HFF-Myc (cell line): ENCODE measurements around the gene CCDC107.

Source experiments
- DNase-seq: peaks from one replicate; pipeline ENCODE4 v3.0.0-alpha.2; 2011; ENCODE audit warnings: low read depth; ENCODE audit errors: extremely low read depth
- H3K4me3 ChIP-seq: replicated peaks from 2 replicates; pipeline ENCODE4 v1.5.1; 2011; ENCODE audit warnings: low read depth, mild to moderate bottlenecking, control low read depth, low read length
- CTCF ChIP-seq: IDR thresholded peaks from 2 replicates; pipeline ENCODE4 v1.5.1; 2012; ENCODE audit warnings: mild to moderate bottlenecking, low read depth, low read length, control low read depth; ENCODE audit errors: missing control alignments

The CCDC107 gene

GRCh38 chr9:35690294-35690613 lies 32.2 kb downstream of the CCDC107 start:
- DNase-seq, result no peak
- H3K4me3 ChIP-seq, result peak overlapping the region; percentile 100
- TF ChIP-seq CTCF, result no peak

- no peak for DNase-seq
- peak overlapping the region; percentile 100 for H3K4me3 ChIP-seq
- TF ChIP-seq CTCF, result no peak
These were observed 32.7 kb downstream of the CCDC107 start for GRCh38 chr9:35690614-35691333.

- TF ChIP-seq CTCF, result no peak
- no peak for DNase-seq
- peak overlapping the region; percentile 100 for H3K4me3 ChIP-seq
These were observed 33.2 kb downstream of the CCDC107 start for GRCh38 chr9:35691334-35691650.

GRCh38 chr9:35691757-35692301 lies 33.7 kb downstream of the CCDC107 start:
- no peak for TF ChIP-seq CTCF

GRCh38 chr9:35695943-35696401 lies 37.9 kb downstream of the CCDC107 start:
- no peak for TF ChIP-seq CTCF
- DNase-seq, result no peak

More at GRCh38 chr9:35691757-35692301, 33.7 kb downstream of the CCDC107 start:
- no peak for DNase-seq
- H3K4me3 ChIP-seq, result no peak overlapping the region

GRCh38 chr9:35696520-35697215 lies 38.6 kb downstream of the CCDC107 start:
- no peak overlapping the region for H3K4me3 ChIP-seq
- no peak for DNase-seq
- peak; percentile 91 for TF ChIP-seq CTCF

More at GRCh38 chr9:35695943-35696401, 37.9 kb downstream of the CCDC107 start:
- no peak overlapping the region for H3K4me3 ChIP-seq
